Activated CD4-positive, alpha-beta T cell treated with anti-CD3 and anti-CD28 coated beads, Interleukin-2, amount 50 U/mL, for 1 hour (primary cell): ENCODE measurements around the gene HDAC2.
"Not testable (repeated sequence)": the region's sequence is repeated elsewhere in the genome, so short reads cannot be mapped to it uniquely, and the experiment has no call there.

Experiments
- DNase-seq: peaks from one replicate; pipeline ENCODE4 v3.0.0-alpha.2; 2020

Gene HDAC2

DNA sequence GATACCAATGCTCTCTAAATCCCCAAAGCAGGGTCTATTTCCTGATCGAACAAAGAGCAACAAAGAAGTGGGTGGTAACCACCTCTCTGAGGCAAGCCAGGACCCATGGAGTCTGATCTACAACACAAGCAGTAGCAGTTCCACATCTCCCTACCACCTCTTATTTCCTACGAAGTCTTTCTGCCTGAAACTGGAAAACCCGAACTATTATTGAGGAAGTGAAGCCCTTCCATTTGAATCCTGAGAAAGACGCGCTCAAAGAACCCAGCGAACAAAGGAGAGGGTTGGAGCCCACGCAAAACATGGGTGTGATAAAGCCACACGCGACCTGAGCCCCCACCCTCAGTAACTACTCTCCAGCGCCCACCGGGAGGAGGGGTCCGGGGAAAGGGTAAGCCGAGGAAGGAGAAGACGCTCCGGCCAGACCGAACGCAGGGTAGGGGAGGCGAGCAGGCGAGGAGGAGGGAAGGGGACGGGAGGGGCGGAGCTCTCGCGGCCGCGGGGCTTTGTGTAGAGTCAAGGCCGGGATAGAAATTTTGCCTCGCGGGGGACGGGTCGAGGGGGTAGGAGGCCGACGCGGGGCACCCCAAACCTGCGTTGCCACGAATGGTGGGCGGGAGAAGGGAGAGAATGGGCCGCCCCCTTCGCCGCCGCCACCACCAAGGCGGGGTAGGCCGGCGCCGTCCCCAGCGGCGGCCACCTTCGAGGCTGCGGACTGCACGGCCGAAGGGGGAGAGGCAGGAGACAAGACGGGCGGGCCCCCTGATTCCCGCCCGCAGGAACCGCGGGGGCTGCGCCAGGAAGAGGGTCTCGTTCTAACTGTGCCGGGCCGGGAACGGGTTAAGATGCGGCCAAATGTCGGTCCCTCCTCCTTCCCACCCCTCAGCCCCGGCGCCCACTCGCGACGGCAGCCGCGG lies 802 bp downstream of the HDAC2 start:
- DNase-seq, result peak; percentile 28

DNA sequence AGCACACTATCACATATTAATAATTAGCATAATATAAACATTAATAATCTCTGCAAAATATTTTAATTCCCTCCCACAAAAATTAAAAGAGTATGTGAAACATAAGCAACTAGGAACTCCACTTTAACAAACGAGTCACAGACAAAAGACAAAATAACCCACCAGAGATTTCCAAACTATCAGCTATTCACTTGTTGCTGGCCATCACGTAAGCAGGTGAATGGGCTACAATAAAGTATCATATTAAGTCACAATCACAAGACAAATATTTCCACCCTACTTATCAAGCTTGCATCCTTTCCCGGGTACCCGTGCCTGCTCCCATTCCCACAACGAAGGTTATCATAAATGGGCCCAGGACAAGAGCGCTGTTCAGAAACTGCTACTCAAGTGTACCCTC lies 2.5 kb downstream of the HDAC2 start:
- DNase-seq, result no peak

GRCh38 chr6:113967777-113968176 lies 3.2 kb downstream of the HDAC2 start:
- DNase-seq, result no peak

GRCh38 chr6:113960795-113961194 lies 10.2 kb downstream of the HDAC2 start:
- DNase-seq, result no peak

DNA sequence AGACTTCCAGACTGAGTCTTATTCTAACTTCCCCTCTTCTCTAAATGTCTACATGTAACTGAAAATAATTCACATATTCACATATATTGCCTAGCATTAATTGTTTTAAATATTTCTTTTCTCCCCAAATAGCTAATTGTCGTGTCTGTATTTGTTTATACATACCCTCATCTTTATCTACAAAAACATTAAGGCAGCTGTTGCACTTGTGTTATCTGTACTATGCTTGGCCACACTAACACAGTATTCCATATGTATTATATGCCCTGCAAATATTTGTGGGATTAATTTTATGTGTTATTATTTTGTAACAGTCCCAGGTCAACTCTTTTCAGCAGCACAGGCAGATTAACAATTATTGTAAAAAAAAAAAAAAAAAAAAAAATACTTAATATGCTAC lies 11.7 kb downstream of the HDAC2 start:
- no peak for DNase-seq

- no peak for DNase-seq
These were observed 16.3 kb downstream of the HDAC2 start for GRCh38 chr6:113954653-113955052.

DNA sequence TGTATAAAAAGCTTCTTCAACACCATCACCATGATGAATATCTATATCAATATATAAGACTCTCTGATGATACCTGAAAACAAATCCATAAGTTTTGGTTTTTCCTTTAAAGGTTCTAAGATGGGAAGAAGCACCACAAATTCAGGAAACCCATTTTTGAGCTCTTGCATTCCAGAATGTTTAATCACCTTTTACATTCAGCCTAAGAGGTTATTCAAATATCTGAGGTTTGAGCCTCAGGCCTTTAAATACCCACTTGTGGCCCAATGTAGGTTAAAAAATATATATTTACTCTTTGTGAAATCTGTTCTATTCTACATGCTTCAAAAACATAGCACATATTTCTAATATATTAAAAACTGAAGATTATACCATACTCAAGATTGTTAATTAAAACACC lies 17.6 kb downstream of the HDAC2 start:
- no peak for DNase-seq

- no peak for DNase-seq
These were observed 21.4 kb downstream of the HDAC2 start for GRCh38 chr6:113949499-113949898.

DNA sequence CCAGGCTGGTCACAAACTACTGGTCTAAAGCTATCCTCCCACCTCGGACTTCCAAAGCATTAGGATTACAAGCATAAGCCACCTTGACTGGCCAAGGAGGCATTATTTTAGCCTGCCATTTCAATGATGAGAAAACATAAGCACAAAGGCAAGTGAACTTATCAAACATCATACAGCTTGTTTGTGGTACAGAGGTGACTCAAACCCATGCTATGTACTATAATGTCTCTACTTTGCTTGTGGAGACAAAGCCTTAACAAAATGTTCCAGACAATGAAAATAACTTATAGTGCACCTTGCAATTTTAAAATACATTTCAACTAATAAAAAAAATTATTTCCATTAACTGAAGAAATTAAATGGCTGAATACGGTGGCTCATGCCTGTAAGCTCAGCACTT lies 26.2 kb downstream of the HDAC2 start:
- no peak for DNase-seq

DNA sequence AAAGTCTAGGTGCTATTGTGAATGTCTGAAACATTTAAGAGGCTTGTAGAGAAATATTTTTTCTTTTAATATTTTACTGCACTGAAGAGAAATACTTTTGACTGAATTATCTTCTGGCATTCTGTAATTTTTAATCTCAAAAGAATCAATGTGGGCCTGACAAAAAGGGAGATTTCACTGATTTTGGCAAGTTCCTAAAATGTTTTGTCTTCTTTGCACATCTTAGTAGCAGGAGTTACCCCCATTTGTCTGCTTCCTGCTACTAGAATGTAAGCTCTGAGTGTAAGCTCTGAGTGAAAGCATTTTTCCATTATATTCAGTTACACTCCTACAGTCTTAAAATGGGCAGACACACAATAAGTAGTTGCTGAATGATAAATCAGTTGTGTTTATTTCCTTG lies 31.1 kb downstream of the HDAC2 start:
- DNase-seq, result no peak

DNA sequence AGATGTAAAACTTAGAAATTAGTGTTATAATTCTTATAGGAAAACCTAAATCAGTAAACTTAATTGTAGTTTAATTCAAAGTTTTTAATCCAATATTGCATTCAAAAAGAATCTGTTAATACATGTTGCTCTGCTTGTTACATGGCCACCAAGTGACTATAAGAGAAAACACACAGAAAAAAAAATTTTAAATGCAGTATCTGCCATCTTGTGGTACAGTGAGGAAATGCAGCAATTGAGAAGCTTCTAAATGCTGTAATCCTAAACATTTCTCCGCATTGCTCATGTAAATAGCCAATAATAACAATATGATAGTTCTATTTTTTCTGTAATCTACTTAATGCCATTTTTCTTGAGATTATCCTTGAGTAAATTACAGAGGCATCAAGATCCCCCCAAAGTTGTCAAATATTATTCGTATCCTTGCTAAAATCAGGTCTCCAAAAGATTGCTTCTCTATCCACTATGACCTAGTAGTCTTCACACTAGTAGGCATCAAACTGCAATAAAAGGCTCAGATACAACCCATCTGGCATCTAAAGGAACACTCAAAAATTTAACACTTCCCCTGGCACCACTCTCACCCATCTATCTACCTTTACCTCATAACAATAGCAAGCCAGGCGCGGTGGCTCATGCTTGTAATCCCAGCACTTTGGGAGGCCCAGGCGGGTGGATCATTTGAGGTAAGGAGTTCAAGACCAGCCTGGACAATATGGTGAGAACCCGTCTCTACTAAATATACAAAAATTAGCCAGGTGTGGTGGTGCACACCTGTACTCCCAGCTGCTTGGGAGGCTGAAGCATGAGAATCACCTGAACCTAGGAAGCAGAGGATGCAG lies 34.6 kb downstream of the HDAC2 start:
- no peak for DNase-seq

DNA sequence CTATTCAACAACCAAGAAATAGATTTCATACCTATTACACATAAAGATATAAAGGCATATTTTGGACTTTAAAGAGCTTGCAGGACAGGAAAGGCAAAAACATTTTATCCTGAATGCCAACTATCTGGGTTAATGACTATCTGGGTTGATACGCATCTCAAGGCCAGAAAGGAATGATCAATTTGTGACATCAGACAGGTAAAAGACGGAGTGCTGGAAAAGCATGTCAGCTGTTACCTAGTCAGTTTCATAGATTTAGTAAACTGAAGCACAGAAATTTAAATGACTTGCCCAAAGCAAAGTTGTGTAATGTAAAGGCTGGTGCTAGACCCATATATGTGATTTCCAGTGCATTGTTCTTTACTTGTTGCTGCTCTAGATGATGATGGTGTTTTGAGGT lies 36.8 kb downstream of the HDAC2 start:
- no peak for DNase-seq

- not testable (repeated sequence) for DNase-seq
These were observed 39.0 kb downstream of the HDAC2 start for GRCh38 chr6:113931907-113932306.

DNA sequence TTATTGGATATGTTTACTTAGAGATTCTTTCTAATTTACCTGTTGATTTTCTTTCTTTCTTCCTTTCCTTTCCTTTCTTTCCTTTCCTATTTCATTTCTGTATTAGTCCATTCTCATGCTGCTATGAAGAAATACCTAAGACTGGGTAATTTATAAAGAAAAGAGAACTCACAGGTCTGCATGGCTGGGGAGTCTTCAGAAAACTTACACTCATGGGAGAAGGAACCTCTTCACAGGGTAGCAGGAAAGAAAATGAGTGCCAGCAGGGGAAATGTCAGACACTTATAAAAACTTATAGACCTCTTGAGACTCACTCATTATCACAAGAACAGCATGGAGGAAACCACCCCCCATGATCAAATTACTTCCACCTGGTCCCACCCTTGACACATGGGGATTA lies 40.8 kb downstream of the HDAC2 start:
- DNase-seq, result no peak

DNA sequence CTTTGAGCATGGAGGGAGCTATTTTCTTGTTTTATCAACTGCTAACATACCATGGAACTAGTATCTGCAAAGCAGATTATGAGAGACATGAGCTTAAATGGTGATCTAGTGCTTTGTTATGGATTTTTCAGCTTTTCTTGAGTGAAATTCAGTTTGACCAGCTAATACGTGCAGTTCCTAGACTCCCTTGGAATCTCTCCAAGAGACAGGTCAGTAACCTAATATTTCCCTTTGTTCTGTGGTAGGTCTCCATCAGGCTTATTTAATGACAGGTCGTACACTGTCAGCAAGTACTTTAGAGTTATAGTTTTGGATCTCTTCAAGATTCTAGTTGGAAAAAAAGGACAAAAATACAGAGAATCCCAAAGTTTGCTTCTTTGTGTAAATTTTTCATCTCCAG lies 43.9 kb downstream of the HDAC2 start:
- no peak for DNase-seq

GRCh38 chr6:113925378-113925777 lies 45.6 kb downstream of the HDAC2 start:
- no peak for DNase-seq

GRCh38 chr6:113924312-113924723 lies 46.6 kb downstream of the HDAC2 start:
- no peak for DNase-seq

DNA sequence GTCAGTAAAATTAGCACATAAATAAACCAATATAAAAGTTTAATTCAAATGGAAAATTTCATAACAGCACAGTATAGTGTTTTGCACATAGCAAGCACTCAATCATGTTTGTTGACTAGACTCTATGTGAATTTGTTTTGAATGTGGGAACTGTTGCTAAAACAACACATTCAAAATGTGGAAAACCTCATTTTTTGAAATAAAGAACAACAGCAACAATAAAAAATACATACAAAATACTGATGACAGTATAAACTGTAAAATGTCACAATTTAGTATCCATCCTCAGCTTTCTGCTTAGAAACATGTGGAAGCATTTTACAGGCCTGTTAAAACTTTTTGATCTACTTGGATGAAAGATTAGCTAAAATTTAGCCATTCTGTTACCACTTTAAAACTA lies 47.4 kb downstream of the HDAC2 start:
- no peak for DNase-seq

DNA sequence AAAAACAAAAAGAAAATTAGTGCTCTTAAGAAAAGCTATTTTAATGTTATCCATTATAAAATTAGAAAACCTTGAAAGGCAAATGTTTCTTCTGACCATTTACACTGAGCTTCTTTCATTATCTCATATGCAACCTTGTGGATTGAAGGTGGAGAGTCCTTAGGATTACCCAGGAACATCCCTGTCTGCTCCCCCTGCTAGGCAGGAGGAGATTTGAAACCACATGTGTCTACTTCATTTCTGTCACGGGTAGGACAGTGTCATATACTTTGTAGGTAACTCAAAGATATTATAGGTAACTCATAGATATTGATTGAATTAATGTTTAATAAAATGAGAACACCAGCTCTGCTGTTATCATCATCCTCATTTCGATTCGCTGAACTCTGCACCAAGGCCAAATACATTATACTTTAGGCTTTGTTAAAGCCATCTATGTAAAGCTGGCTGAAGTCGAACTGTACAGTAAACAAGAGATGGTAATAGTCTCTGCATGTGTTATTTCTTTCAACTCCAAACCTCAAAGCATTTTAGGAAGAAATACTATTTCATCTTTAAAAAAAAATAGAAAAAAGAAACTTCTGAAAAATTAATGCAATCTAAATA lies 49.5 kb downstream of the HDAC2 start:
- DNase-seq, result no peak

DNA sequence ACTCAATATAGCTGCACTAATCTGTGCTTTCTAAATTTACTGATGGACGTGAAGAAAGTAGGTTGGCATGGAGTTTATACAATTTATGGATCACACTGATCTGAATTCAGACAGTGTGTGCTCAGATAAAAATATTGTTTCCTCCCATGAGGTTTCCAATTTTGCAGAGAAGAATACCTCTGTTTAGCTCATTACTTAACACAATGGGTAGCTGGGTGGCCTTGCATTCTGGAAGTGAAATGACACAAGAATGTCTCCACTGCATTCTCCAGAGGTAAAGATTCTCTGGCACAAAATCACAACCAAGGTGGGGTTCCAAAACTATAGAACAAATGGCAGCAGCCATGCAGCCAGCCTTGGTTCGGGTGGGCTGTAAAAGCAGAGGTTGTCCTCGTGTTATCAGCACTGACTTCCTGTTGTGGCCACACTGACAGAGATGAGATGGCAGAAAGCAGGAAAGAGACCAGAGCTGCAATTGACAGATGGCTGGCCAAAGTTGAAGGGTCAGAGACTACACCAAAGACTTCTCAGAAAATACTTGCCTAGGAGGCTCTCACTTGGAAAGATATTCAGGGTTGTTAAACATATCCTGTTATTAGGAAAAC lies 50.2 kb downstream of the HDAC2 start:
- DNase-seq, result no peak

DNA sequence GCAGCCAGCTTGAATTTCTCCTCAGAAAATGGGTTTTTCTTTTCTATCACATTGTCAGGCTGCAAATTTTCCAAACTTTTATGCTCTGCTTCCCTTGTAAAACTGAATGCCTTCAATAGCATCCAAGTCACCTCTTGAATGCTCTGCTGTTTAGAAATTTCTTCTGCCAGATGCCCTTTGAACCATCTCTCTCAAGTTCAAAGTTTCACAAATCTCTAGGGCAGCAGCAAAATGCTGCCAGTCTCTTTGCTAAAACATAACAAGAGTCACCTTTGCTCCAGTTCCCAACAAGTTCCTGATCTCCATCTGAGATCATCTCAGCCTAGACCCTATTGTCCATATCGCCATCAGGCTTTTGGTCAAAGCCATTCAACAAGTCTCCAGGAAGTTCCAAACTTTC lies 60.7 kb downstream of the HDAC2 start:
- not testable (repeated sequence) for DNase-seq

GRCh38 chr6:113909224-113909856 lies 61.6 kb downstream of the HDAC2 start:
- DNase-seq, result no peak

GRCh38 chr6:113908801-113909200 lies 62.1 kb downstream of the HDAC2 start:
- DNase-seq, result no peak
